HG03469 (cell line): ENCODE measurements around the gene PLCD1.
A peak's percentile ranks its signal among the peaks of the same experiment; 100 is the strongest.
"Not testable (repeated sequence)": the region's sequence is repeated elsewhere in the genome, so short reads cannot be mapped to it uniquely, and the experiment has no call there.

Source experiments
- ATAC-seq: cut with Tn5 transposase; IDR thresholded peaks from one replicate; pipeline ENCODE4 v1.9.1; 2021; ENCODE audit warnings: mild to moderate bottlenecking, moderate library complexity, moderate number of reproducible peaks; ENCODE audit not compliant: unreplicated experiment

The PLCD1 gene

DNA sequence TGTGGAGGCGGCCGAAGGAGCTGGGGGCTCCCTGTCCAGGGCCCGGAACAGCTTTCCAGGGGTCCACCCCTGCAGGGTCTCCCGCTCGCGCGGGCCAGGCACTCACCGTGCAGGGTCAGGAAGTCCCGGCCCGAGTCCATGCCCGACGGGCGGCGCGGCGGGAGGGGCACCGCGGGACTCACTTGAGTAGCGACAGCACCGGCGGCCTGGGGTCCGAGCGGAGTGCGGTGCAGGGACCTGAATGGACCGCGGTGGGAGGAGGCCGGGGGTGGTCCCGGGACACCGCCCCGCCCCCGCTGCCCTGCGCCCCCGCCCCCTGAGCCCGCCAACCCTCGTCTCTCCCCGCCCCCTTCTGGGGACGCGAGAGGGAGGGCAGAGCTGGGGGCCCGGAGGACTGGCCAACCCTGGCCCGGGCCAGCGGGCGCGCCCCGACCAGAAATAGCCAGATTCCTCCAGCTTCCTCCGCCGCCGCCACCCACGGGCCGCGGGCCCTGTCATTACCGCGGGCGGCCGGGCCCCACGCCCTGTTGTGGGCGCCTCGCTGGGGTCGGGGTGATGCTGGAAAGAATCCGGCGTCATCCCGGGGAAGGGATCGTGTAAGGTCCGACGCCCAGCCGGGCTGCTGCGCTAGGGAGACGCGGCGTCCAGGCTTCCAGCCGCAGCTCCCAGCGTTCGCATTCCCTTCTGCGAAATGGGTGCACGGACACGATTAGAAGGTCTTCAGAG is at the start of gene PLCD1:
PLCD1 (minus strand) TSS at position 243 of the 726 bp plus-strand sequence; CDS start at position 140, 103 bp downstream.
- no peak for ATAC-seq

- not testable (repeated sequence) for ATAC-seq
Measured at GRCh38 chr3:38077073-38077472, 47.6 kb upstream of the PLCD1 start.

DNA sequence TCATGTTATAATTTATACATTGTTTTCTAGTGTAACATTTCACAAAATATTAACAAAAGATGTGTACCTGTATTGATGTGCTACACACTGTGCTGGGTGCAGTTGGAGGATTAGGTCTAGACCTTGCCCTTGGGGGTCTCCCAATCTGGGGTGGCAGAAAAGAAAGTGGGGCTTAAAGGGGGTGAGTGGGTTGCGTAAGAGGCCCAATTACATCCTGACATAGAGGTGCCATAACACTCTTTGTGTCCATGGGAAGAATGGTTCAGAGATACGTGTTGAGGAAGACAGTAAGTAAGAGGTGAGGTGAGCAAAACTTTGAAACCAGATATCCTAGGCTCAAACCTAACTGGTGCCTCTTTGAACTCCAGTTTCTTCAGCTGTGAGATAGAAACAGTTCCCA is 40.6 kb upstream of the PLCD1 start:
- no peak for ATAC-seq

DNA sequence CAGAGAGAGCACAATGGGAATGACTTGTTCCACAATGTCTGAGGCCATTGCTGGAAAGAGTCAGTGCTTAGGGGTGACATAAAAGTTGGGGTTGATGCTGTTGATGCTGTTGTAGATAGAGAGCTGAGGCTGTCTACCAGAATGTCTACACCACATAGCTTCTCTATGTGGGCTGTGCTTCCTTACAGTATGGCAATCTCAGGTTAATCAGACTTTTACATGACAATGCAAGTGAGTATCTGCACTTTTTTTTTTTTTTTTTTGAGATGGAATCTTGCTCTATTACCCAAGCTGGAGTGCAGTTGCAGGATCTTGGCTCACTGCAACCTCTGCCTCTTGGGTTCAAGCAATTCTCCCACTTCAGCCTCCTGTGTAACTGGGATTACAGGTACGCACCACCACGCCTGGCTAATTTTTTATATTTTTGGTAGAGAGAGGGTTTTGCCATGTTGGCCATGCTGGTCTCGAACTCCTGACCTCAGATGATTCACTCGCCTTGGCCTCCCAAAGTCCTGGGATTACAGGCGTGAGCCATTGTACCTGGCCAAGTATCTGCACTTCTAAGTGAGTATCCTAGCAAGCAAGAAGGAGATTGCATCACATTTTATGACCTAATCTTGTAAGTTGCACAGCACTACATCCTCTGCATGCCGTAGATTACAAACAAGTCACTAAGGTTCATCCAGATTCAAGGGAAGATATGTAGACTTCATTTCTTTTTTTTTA is 38.2 kb upstream of the PLCD1 start:
- no peak for ATAC-seq

GRCh38 chr3:38064453-38064852 is 35.0 kb upstream of the PLCD1 start:
- not testable (repeated sequence) for ATAC-seq

- ATAC-seq, result no peak
Measured at GRCh38 chr3:38062809-38063208, 33.4 kb upstream of the PLCD1 start.

DNA sequence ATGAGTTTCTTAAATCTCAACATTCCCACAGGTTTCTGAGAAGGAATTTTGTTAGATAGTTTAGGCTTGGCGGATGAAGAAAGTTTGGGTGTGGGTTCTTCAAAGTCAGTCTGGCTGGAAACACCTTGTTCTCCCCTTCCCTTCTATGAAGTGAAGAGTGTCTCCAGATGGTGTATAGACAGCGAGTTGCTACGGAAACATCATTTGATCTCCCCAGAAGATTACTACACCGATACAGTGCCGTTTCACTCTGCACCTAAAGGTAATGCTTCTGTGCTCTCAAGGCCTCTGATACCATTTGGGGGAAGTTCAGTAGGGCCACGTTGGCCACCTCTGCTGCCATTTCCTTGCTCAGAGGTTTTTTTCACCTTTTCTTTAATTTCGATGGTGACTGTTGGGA is 30.1 kb upstream of the PLCD1 start:
- ATAC-seq, result no peak

GRCh38 chr3:38059148-38059547 is 29.7 kb upstream of the PLCD1 start:
- ATAC-seq, result no peak

DNA sequence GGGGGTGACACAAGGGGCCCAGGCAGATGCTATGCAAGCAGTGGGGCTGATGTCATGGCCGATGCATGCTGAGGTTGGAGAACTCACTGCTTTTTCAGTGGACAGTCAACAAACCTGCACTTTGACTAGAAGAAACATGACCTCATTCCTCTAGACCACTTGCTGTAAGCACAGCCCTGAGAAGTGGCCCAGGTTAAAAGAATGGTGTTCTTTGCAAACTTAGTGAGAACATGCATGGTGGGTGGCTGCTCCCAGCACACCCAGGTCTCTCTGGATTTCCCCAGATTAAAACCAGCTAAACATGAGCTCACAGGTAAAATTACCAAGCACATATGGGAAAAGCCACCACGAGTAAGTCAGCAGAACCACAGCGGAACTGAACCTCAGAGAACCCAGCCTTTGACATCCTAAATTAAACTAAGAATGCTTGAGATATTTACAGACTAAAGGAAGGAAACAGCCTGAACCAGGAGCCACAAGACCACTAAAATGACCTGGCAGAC is 25.1 kb upstream of the PLCD1 start:
- ATAC-seq, result no peak

GRCh38 chr3:38053813-38054498 is 24.5 kb upstream of the PLCD1 start:
- not testable (repeated sequence) for ATAC-seq

DNA sequence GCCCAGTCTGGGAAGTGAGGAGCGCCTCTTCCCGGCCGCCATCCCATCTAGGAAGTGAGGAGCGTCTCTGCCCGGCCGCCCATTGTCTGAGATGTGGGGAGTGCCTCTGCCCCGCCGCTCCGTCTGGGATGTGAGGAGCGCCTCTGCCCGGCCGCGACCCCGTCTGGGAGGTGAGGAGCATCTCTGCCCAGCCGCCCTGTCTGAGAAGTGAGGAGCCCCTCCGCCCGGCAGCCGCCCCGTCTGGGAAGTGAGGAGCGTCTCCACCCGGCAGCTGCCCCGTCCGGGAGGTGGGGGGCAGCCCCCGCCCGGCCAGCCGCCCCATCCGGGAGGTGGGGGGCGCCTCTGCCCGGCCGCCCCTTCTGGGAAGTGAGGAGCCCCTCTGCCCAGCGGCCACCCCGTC is 23.8 kb upstream of the PLCD1 start:
- not testable (repeated sequence) for ATAC-seq

GRCh38 chr3:38051131-38051530 is 21.7 kb upstream of the PLCD1 start:
- no peak for ATAC-seq

DNA sequence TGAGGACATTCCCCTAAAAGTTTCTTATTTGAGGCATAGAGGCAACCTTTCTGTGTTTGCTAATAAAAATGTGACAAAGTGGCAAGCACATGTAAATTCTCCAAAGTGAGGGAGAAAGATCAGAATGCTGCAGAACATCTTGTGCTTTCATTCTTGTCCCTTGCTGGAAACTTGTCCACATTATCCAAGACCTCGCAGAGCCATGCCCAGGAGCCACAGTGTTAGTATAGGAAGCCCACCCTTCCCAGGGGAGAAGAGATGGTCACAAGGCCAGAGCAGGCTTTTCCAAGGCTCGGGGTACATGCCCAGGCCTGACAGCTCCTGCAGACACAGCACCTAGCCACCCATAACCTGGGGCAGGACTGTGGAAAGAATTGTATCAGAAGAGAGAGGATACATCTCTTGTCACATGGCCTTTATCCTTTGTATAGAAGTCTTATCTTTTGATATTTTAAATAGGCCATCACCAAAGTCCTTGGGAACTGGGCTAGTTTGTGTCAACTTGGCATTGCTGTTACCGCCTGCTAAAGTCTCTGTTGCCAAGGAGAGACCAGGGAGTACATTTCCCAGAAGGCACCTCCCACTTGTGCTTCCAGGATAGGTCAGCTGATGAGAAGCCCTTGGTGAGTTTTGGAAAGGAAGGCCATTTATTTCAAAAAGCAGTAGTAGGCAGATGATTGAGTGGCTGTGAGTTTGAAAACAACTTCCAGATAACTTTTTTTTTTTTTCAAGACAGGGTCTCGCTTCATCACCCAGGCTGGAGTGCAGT is 20.1 kb upstream of the PLCD1 start:
- no peak for ATAC-seq

GRCh38 chr3:38047896-38048295 is 18.5 kb upstream of the PLCD1 start:
- ATAC-seq, result no peak

GRCh38 chr3:38046821-38047220 is 17.4 kb upstream of the PLCD1 start:
- no peak for ATAC-seq

DNA sequence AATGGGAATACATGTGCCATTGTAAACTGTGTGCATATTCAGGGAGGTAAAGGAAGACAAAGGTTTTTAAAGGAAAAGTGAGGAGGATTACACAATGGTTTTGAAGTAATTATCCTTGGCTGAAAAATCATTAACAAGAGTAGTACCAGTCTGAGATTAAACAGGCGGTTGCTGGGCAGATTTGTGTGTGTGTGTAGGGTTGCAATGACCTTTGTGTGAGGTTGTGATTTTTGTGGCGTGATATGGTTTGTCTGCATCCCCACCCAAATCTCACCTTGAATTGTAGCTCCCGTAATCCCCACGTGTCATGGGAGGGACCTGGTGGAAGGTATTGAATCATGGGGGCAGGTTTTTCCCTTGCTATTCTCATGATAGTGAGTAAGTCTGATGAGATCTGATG is 16.6 kb upstream of the PLCD1 start:
- no peak for ATAC-seq

DNA sequence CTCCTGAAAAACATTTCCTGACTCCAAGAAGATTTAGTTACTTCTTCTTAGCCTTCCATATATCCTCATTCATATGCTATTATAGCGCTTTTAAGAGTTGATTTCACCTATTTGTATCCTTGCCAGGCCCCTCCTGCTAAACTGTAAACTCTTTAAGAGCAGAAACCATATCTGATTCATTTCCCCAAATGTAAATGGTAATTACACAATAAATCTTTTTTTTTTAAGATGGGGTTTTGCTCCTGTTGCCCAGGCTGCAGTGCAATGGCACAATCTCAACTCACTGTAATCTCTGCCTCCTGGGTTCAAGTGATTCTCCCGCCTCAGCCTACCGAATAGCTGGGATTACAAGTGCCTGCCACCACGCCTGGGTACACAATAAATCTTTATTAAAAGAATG is 14.0 kb upstream of the PLCD1 start:
- ATAC-seq, result no peak

DNA sequence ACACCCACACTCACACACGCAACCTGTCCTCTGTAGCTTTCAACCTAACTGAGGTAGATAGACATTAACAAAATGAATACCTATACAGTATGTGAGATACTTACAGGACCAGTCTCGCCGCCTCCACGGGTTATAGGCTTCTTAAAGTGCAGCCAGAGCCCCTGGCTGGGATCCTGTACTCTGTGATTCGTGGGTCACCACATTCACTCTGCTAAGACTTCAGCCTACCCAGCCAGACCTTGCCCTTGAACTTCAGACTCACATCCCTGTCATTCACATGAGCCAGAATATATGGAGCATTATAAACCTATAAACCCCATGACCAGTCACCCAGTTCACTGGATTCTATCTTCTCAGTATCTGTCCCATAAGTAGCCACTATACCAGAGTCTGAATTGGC is 11.0 kb upstream of the PLCD1 start:
- ATAC-seq, result no peak

DNA sequence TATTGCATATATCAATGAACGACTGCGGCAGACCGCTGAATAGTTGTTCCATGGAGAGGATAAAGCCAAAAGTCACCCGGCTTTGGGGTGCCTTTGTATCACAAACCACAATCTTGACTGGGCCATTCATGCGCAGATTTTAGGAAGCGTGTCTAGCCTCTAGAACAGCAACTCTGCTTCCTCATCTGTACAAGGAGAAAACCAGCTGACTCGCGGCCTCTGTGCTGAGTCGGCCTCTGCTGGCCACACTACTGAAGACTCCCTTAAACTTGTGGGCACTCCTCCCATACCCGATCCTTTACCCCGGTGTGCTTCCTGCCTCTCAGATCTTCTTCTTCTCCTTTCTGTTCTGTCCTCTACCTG is 10.4 kb upstream of the PLCD1 start:
- ATAC-seq, result peak; percentile 33

GRCh38 chr3:38039101-38039898 is 9.9 kb upstream of the PLCD1 start, which contains the start of gene DLEC1:
TSS of gene DLEC1 (plus strand) at chr3:38039208. CDS start at chr3:38039226, 18 bp downstream.
- peak; percentile 60 for ATAC-seq
